22Rv1 (cell line): ENCODE measurements around the gene MSRB1.

Experiments
- ZFX ChIP-seq: fragments of 450-650 bp; IDR thresholded peaks from 2 replicates; pipeline ENCODE4 v1.6.1; 2017; ENCODE audit warnings: antibody characterized with exemption, borderline replicate concordance
- TF ChIP-seq, protein P1 (sequence below): fragments of 450-650 bp; IDR thresholded peaks from 2 replicates; pipeline ENCODE4 v1.5.1; 2017; ENCODE audit warnings: mild to moderate bottlenecking

DNA sequence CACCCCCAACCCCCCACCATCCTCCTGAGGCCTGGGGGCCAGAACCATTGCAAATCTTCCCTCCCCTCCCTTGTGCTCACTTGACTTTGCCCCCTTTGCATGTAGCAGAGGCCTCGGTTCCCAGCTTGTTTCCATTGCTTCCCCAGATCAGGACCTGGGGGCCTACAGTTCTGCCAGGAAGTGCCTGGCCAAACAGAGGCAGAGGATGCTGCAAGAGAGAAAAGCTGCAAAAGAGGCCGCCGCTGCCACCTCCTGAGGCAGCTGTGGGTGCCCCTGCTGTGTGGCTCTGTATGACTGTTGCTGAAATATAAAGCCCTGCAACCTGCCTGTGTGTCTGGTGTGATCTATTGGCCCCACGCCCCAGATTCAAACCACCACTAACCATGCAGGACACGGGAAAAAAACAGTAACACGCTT, 18.7 kb upstream of the MSRB1 start:
- TF ChIP-seq, protein P1, sequence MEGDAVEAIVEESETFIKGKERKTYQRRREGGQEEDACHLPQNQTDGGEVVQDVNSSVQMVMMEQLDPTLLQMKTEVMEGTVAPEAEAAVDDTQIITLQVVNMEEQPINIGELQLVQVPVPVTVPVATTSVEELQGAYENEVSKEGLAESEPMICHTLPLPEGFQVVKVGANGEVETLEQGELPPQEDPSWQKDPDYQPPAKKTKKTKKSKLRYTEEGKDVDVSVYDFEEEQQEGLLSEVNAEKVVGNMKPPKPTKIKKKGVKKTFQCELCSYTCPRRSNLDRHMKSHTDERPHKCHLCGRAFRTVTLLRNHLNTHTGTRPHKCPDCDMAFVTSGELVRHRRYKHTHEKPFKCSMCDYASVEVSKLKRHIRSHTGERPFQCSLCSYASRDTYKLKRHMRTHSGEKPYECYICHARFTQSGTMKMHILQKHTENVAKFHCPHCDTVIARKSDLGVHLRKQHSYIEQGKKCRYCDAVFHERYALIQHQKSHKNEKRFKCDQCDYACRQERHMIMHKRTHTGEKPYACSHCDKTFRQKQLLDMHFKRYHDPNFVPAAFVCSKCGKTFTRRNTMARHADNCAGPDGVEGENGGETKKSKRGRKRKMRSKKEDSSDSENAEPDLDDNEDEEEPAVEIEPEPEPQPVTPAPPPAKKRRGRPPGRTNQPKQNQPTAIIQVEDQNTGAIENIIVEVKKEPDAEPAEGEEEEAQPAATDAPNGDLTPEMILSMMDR = no peak
- TF ChIP-seq ZFX = no peak
